H9 (cell line): ENCODE results near the gene DPP6. TPM values are rescaled to one million over a fixed set of nuclear protein-coding genes. Genes with fewer than 3 reads are reported as not detected.

Experiments used
- DNase-seq: peaks from one replicate; pipeline ENCODE4 v3.0.0-alpha.2; 2017
- H2AFZ ChIP-seq: one replicate; pipeline ENCODE4 v1.6.1; 2013; ENCODE audit warnings: mild to moderate bottlenecking, low read length, control low read depth, moderate library complexity
- H2AK5ac ChIP-seq: 2 replicates; pipeline ENCODE4 v1.6.1; 2013; ENCODE audit warnings: low read length, control low read depth, mixed read lengths; ENCODE audit not compliant: insufficient read length
- H2BK120ac ChIP-seq: one replicate; pipeline ENCODE4 v1.6.1; 2013; ENCODE audit warnings: low read depth, mild to moderate bottlenecking, low read length, control low read depth, inconsistent platforms; ENCODE audit not compliant: poor library complexity, severe bottlenecking
- H2BK12ac ChIP-seq: 2 replicates; pipeline ENCODE4 v1.6.1; 2013; ENCODE audit warnings: low read length, control low read depth, mixed read lengths, low read depth; ENCODE audit not compliant: insufficient read length
- H2BK15ac ChIP-seq: 2 replicates; pipeline ENCODE4 v1.6.1; 2013; ENCODE audit warnings: low read depth, low read length, control low read depth
- H2BK20ac ChIP-seq: one replicate; pipeline ENCODE4 v1.6.1; 2013; ENCODE audit warnings: low read depth, mild to moderate bottlenecking, low read length, control low read depth, inconsistent platforms; ENCODE audit not compliant: poor library complexity, severe bottlenecking
- H2BK5ac ChIP-seq: 2 replicates; pipeline ENCODE4 v1.6.1; 2013; ENCODE audit warnings: low read length, control low read depth, mixed read lengths; ENCODE audit not compliant: insufficient read length
- H3K14ac ChIP-seq: 2 replicates; pipeline ENCODE4 v1.6.1; 2013; ENCODE audit warnings: low read length, control low read depth; ENCODE audit not compliant: insufficient read depth
- H3K18ac ChIP-seq: 2 replicates; pipeline ENCODE4 v1.6.1; 2013; ENCODE audit warnings: low read depth, mild to moderate bottlenecking, mixed read lengths, low read length, control low read depth; ENCODE audit not compliant: insufficient read length
- H3K23ac ChIP-seq: 2 replicates; pipeline ENCODE4 v1.6.1; 2013; ENCODE audit warnings: low read length, control low read depth, mixed read lengths, low read depth; ENCODE audit not compliant: insufficient read length
- H3K23me2 ChIP-seq: 2 replicates; pipeline ENCODE4 v1.6.1; 2013; ENCODE audit warnings: low read depth, mild to moderate bottlenecking, mixed read lengths, low read length, control low read depth; ENCODE audit not compliant: insufficient read length, poor library complexity, severe bottlenecking
- H3K27ac ChIP-seq: 2 replicates; pipeline ENCODE4 v1.5.1; 2013; ENCODE audit warnings: low read length, control low read depth, mixed read lengths, low read depth; ENCODE audit not compliant: insufficient read length
- H3K27me3 ChIP-seq: 2 replicates; pipeline ENCODE4 v1.6.1; 2013; ENCODE audit warnings: low read length, control low read depth, inconsistent platforms; ENCODE audit not compliant: insufficient read depth
- H3K4ac ChIP-seq: 2 replicates; pipeline ENCODE4 v1.6.1; 2013; ENCODE audit warnings: low read depth, mild to moderate bottlenecking, control low read depth, inconsistent platforms, low read length, moderate library complexity
- H3K4me1 ChIP-seq: 2 replicates; pipeline ENCODE4 v1.6.1; 2013; ENCODE audit warnings: low read length, control low read depth, inconsistent platforms; ENCODE audit not compliant: insufficient read depth
- H3K4me2 ChIP-seq: 2 replicates; pipeline ENCODE4 v1.6.1; 2013; ENCODE audit warnings: low read length, control low read depth, mixed read lengths; ENCODE audit not compliant: insufficient read length, insufficient read depth
- H3K56ac ChIP-seq: 2 replicates; pipeline ENCODE4 v1.6.1; 2013; ENCODE audit warnings: low read depth, mild to moderate bottlenecking, mixed read lengths, low read length, control low read depth; ENCODE audit not compliant: insufficient read length
- H3K79me1 ChIP-seq: 2 replicates; pipeline ENCODE4 v1.6.1; 2013; ENCODE audit warnings: low read depth, mild to moderate bottlenecking, moderate library complexity, low read length, control low read depth, inconsistent platforms; ENCODE audit not compliant: insufficient read depth, poor library complexity, severe bottlenecking
- H3K79me2 ChIP-seq: 2 replicates; pipeline ENCODE4 v1.6.1; 2013; ENCODE audit warnings: low read length, control low read depth, inconsistent platforms; ENCODE audit not compliant: insufficient read depth
- H3K9ac ChIP-seq: 2 replicates; pipeline ENCODE4 v1.6.1; 2013; ENCODE audit warnings: low read length, control low read depth, mixed read lengths; ENCODE audit not compliant: insufficient read length; ENCODE audit errors: extremely low read depth
- H3K9me3 ChIP-seq: one replicate; pipeline ENCODE4 v1.6.1; 2013; ENCODE audit warnings: low read depth, low read length, inconsistent platforms; ENCODE audit not compliant: control insufficient read depth
- H3T11ph ChIP-seq: one replicate; pipeline ENCODE4 v1.6.1; 2013; ENCODE audit warnings: mild to moderate bottlenecking, low read length, control low read depth, inconsistent platforms
- H4K20me1 ChIP-seq: one replicate; pipeline ENCODE4 v1.6.1; 2013; ENCODE audit not compliant: control insufficient read depth, insufficient read length, insufficient read depth
- H4K5ac ChIP-seq: 2 replicates; pipeline ENCODE4 v1.6.1; 2013; ENCODE audit warnings: low read depth, mild to moderate bottlenecking, mixed read lengths, low read length, control low read depth; ENCODE audit not compliant: insufficient read length
- H4K8ac ChIP-seq: replicated peaks from 2 replicates; pipeline ENCODE4 v1.6.1; 2013; ENCODE audit warnings: low read length, control low read depth, mixed read lengths, low read depth; ENCODE audit not compliant: insufficient read length
- H4K91ac ChIP-seq: 2 replicates; pipeline ENCODE4 v1.6.1; 2013; ENCODE audit warnings: low read depth, mild to moderate bottlenecking, moderate library complexity, mixed read lengths, low read length, control low read depth; ENCODE audit not compliant: insufficient read length
- H3K27ac Mint-ChIP-seq, 3 experiments: 2 replicates in 2 of 3; 3 replicates in 1 of 3; pipeline ENCODE4 v1.8.0; 2020 to 2021; ENCODE audit warnings: mixed read lengths in 3 of 3, mild to moderate bottlenecking in 1 of 3, moderate library complexity in 1 of 3
- H3K27me3 Mint-ChIP-seq: 2 replicates; pipeline ENCODE4 v1.8.0; 2021; ENCODE audit warnings: low read depth, mild to moderate bottlenecking, moderate library complexity, mixed read lengths
- H3K36me3 Mint-ChIP-seq, 3 experiments: 2 replicates in 2 of 3; 3 replicates in 1 of 3; pipeline ENCODE4 v1.8.0; 2020 to 2021; ENCODE audit warnings: low read depth in 3 of 3, mixed read lengths in 3 of 3; ENCODE audit not compliant: insufficient read depth in 1 of 3
- H3K4me1 Mint-ChIP-seq, 2 experiments: 2 replicates each; pipeline ENCODE4 v1.8.0; 2020; ENCODE audit warnings: mixed read lengths in 2 of 2
- H3K4me3 Mint-ChIP-seq, 2 experiments: 2 replicates in 1 of 2; 3 replicates in 1 of 2; pipeline ENCODE4 v1.8.0; 2020 to 2021; ENCODE audit warnings: mild to moderate bottlenecking in 2 of 2, mixed read lengths in 2 of 2, moderate library complexity in 1 of 2
- H3K9me3 Mint-ChIP-seq, 2 experiments: 2 replicates in 1 of 2; 3 replicates in 1 of 2; pipeline ENCODE4 v1.8.0; 2020; ENCODE audit warnings: mild to moderate bottlenecking in 2 of 2, mixed read lengths in 2 of 2, moderate library complexity in 1 of 2
- CTCF ChIP-seq: fragments of 200-600 bp; sonication (generic); conservative IDR thresholded peaks from 3 replicates; pipeline ENCODE4 v1.8.0; 2021; ENCODE audit warnings: antibody characterized with exemption, mild to moderate bottlenecking
- WGBS: extraction: QIAGEN DNeasy Blood & Tissue Kit; methylation state at CpG from one replicate; pipeline ENCODE4 v1.1.7; 2013; ENCODE audit warnings: missing lambda C conversion rate, low lambda C conversion rate, mixed read lengths; ENCODE audit not compliant: insufficient read length; ENCODE audit errors: extremely low coverage; 5-methylcytosine and 5-hydroxymethylcytosine counted together
- total RNA-seq: library from RNA; stranded (reverse); gene quantifications from 2 replicates; pipeline ENCODE4 v1.2.1, GENCODE V29; 2021

DPP6 gene
- total RNA-seq, 1 experiment from 2014 or later, result 4.5 TPM

GRCh38 chr7:154579711-154580110, 527.5 kb downstream of the DPP6 start:
- H3T11ph ChIP-seq, result no peak overlapping the region
- no peak for DNase-seq
- no peaks in the 10 kb centered on the region for H3K9me3 ChIP-seq
- H3K4me1 Mint-ChIP-seq, result peaks cover 3 to 14% of the 10 kb centered on the region in 2 experiments
- peaks cover 4% of the 10 kb centered on the region for H3K27me3 Mint-ChIP-seq
- H3K4me1 ChIP-seq, result peaks cover 3% of the 10 kb centered on the region; the same call in 1 of the 2 replicates
- no peak for TF ChIP-seq CTCF
- H2BK12ac ChIP-seq, result no peak overlapping the region
- no peak overlapping the region for H3K14ac ChIP-seq
- no peaks in the 10 kb centered on the region for H3K23me2 ChIP-seq
- H3K23ac ChIP-seq, result no peak overlapping the region
- H3K79me2 ChIP-seq, result no peaks in the 10 kb centered on the region
- no peak overlapping the region for H3K18ac ChIP-seq
- no peak overlapping the region for H2BK20ac ChIP-seq
- no peak overlapping the region for H3K4me2 ChIP-seq
- no CpG with 5 or more reads among the region's 9 CpGs for WGBS
- H2BK120ac ChIP-seq, result no peak overlapping the region
- H4K91ac ChIP-seq, result no peak overlapping the region
- H3K79me1 ChIP-seq, result no peaks in the 10 kb centered on the region
- H2BK15ac ChIP-seq, result no peak overlapping the region
- H4K8ac ChIP-seq, result no peak overlapping the region
- H2AK5ac ChIP-seq, result no peak overlapping the region
- no peak overlapping the region for H3K27ac ChIP-seq
- no peak overlapping the region for H3K4me3 Mint-ChIP-seq
- H3K9me3 Mint-ChIP-seq, result no peaks in the 10 kb centered on the region; a peak in 1 of 5 replicates
- no peak overlapping the region for H4K5ac ChIP-seq
- H3K56ac ChIP-seq, result no peak overlapping the region
- H2AFZ ChIP-seq, result no peak overlapping the region
- H3K27ac Mint-ChIP-seq, result no peak overlapping the region
- H3K27me3 ChIP-seq, result no peaks in the 10 kb centered on the region
- no peaks in the 10 kb centered on the region; a peak in 1 of 7 replicates for H3K36me3 Mint-ChIP-seq
- H2BK5ac ChIP-seq, result no peak overlapping the region
- H3K9ac ChIP-seq, result no peak overlapping the region
- no peak overlapping the region for H3K4ac ChIP-seq
- H4K20me1 ChIP-seq, result peaks cover 3% of the 10 kb centered on the region
